Spinal cord (tissue), 10 donors: Measurements from ENCODE around the gene ERP44. TPM values are rescaled to one million over a fixed set of nuclear protein-coding genes. Genes with fewer than 3 reads are reported as not detected.

Experiments
- DNase-seq, 6 donors: peaks; one replicate each; pipeline versions ENCODE4 v3.0.0 to v3.0.0-alpha.2; 2013 to 2015; ENCODE audit warnings: low spot score in 6 of 6, low read depth in 4 of 6
- H3K27ac ChIP-seq: one replicate; pipeline ENCODE4 v1.5.1; 2013; ENCODE audit warnings: low read depth, low read length, control low read depth
- H3K27me3 ChIP-seq: one replicate; pipeline ENCODE4 v1.6.1; 2013; ENCODE audit warnings: low read length; ENCODE audit not compliant: control insufficient read depth, insufficient read depth
- H3K36me3 ChIP-seq: one replicate; pipeline ENCODE4 v1.6.1; 2013; ENCODE audit warnings: low read length; ENCODE audit not compliant: control insufficient read depth, insufficient read depth
- H3K4me1 ChIP-seq: one replicate; pipeline ENCODE4 v1.6.1; 2013; ENCODE audit warnings: low read length; ENCODE audit not compliant: control insufficient read depth, insufficient read depth
- H3K4me3 ChIP-seq: one replicate; pipeline ENCODE4 v1.5.1; 2013; ENCODE audit warnings: low read depth, low read length, control low read depth
- H3K9me3 ChIP-seq: one replicate; pipeline ENCODE4 v1.6.1; 2013; ENCODE audit warnings: low read length; ENCODE audit not compliant: control insufficient read depth, insufficient read depth
- WGBS: methylation state at CpG from one replicate; pipeline ENCODE4 v1.1.5; 2013; ENCODE audit warnings: missing lambda C conversion rate; ENCODE audit not compliant: insufficient coverage; 5-methylcytosine and 5-hydroxymethylcytosine counted together
- polyA plus RNA-seq, 2 donors: library from polyadenylated mRNA; unstranded; fragments of 120-200 nt; gene quantifications; one replicate each; pipeline ENCODE4 v1.2.1, GENCODE V29; 2013; ENCODE audit not compliant: insufficient read length in 2 of 2
- total RNA-seq, 2 donors: library from RNA; depleted of rRNA in 1 of 2; stranded (reverse); fragments of 120-200 nt in 1 of 2; fragments of >200 nt in 1 of 2; gene quantifications; one replicate each; pipeline versions ENCODE4 v1.2.3 to v1.2.4, GENCODE V29; 2013 to 2014
- donor health status: healthy.

Gene ERP44
- total and polyA plus RNA-seq, 4 donors: 20.4 to 25.6 (median 23.3) TPM

- Histone ChIP-seq H3K27ac (no peak overlapping the region), H3K4me3 (no peak overlapping the region), H3K4me1 (no peaks in the 10 kb centered on the region), H3K27me3 (no peaks in the 10 kb centered on the region), H3K9me3 (no peaks in the 10 kb centered on the region), H3K36me3 (peaks cover 3% of the 10 kb centered on the region)
- DNase-seq: no peak
These were observed 31.0 kb upstream of the ERP44 start for GRCh38 chr9:100129772-100130171.

GRCh38 chr9:100126423-100126822, 27.6 kb upstream of the ERP44 start:
- WGBS: 83% methylated on average over 1 of the region's 2 CpGs
- Histone ChIP-seq H3K36me3 (peaks cover 3% of the 10 kb centered on the region), H3K9me3 (no peaks in the 10 kb centered on the region), H3K4me1 (no peaks in the 10 kb centered on the region), H3K27ac (no peak overlapping the region), H3K27me3 (no peaks in the 10 kb centered on the region), H3K4me3 (no peak overlapping the region)
- DNase-seq: no peak

GRCh38 chr9:100125910-100126309, 27.1 kb upstream of the ERP44 start:
- no peaks in the 10 kb centered on the region for H3K9me3 ChIP-seq
- no peak for DNase-seq
- WGBS: no CpG with 5 or more reads among the region's 2 CpGs

GRCh38 chr9:100125236-100125635, 26.4 kb upstream of the ERP44 start:
- no peaks in the 10 kb centered on the region for H3K9me3 ChIP-seq
- no peak overlapping the region for H3K4me3 ChIP-seq
- peaks cover 3% of the 10 kb centered on the region for H3K36me3 ChIP-seq
- WGBS: no CpG with 5 or more reads among the region's 2 CpGs
- H3K4me1 ChIP-seq: no peaks in the 10 kb centered on the region
- H3K27me3 ChIP-seq: no peaks in the 10 kb centered on the region
- no peak for DNase-seq
- no peak overlapping the region for H3K27ac ChIP-seq

More at GRCh38 chr9:100125910-100126309, 27.1 kb upstream of the ERP44 start:
- no peak overlapping the region for H3K27ac ChIP-seq
- no peak overlapping the region for H3K4me3 ChIP-seq
- peaks cover 3% of the 10 kb centered on the region for H3K36me3 ChIP-seq
- no peaks in the 10 kb centered on the region for H3K27me3 ChIP-seq
- no peaks in the 10 kb centered on the region for H3K4me1 ChIP-seq

GRCh38 chr9:100120286-100120685, 21.5 kb upstream of the ERP44 start:
- Histone ChIP-seq H3K27me3 (no peaks in the 10 kb centered on the region), H3K4me3 (no peak overlapping the region), H3K36me3 (peaks cover 3% of the 10 kb centered on the region), H3K4me1 (no peaks in the 10 kb centered on the region), H3K27ac (no peak overlapping the region), H3K9me3 (no peaks in the 10 kb centered on the region)
- WGBS: no CpG with 5 or more reads among the region's 2 CpGs
- no peak for DNase-seq

GRCh38 chr9:100117316-100117715, 18.5 kb upstream of the ERP44 start:
- no peak overlapping the region for H3K27ac ChIP-seq
- peaks cover 3% of the 10 kb centered on the region for H3K36me3 ChIP-seq
- no peak overlapping the region for H3K4me3 ChIP-seq
- WGBS: 98% methylated on average over 20 of the region's 25 CpGs
- no peaks in the 10 kb centered on the region for H3K27me3 ChIP-seq
- no peaks in the 10 kb centered on the region for H3K9me3 ChIP-seq
- no peak for DNase-seq
- H3K4me1 ChIP-seq: no peaks in the 10 kb centered on the region

- H3K4me1 ChIP-seq: no peaks in the 10 kb centered on the region
- no peak for DNase-seq
- no peak overlapping the region for H3K27ac ChIP-seq
- peaks cover 3% of the 10 kb centered on the region for H3K36me3 ChIP-seq
- no peak overlapping the region for H3K4me3 ChIP-seq
- H3K9me3 ChIP-seq: no peaks in the 10 kb centered on the region
- H3K27me3 ChIP-seq: no peaks in the 10 kb centered on the region
- WGBS: no CpG with 5 or more reads among the region's 2 CpGs
These were observed 14.0 kb upstream of the ERP44 start for GRCh38 chr9:100112677-100113336.

- Histone ChIP-seq H3K27me3 (no peaks in the 10 kb centered on the region), H3K4me1 (no peaks in the 10 kb centered on the region), H3K27ac (no peak overlapping the region), H3K4me3 (no peak overlapping the region), H3K9me3 (no peaks in the 10 kb centered on the region), H3K36me3 (no peaks in the 10 kb centered on the region)
- 0% methylated on average over 3 of the region's 4 CpGs for WGBS
- peak in 5 of 6 donors; percentile 57 to 96 (median 80) for DNase-seq
These were observed 12.4 kb upstream of the ERP44 start for GRCh38 chr9:100111235-100111634.

GRCh38 chr9:100108559-100108958, 9.8 kb upstream of the ERP44 start:
- Histone ChIP-seq H3K4me3 (no peak overlapping the region), H3K27ac (no peak overlapping the region)
- DNase-seq: peak in 5 of 6 donors; percentile 39 to 87 (median 58)

GRCh38 chr9:100106616-100107015, 7.8 kb upstream of the ERP44 start:
- Histone ChIP-seq H3K4me1 (no peaks in the 10 kb centered on the region), H3K4me3 (no peak overlapping the region), H3K27me3 (no peaks in the 10 kb centered on the region), H3K36me3 (no peaks in the 10 kb centered on the region), H3K9me3 (no peaks in the 10 kb centered on the region), H3K27ac (no peak overlapping the region)
- no peak for DNase-seq
- WGBS: 80% methylated on average over 1 of the region's 2 CpGs

More at GRCh38 chr9:100108559-100108958, 9.8 kb upstream of the ERP44 start:
- Histone ChIP-seq H3K36me3 (no peaks in the 10 kb centered on the region), H3K27me3 (no peaks in the 10 kb centered on the region), H3K9me3 (no peaks in the 10 kb centered on the region), H3K4me1 (no peaks in the 10 kb centered on the region)
- WGBS: no CpG with 5 or more reads among the region's 2 CpGs
